Keratinocyte (primary cell): ENCODE results near the gene MMP24. TPM values are rescaled to one million over a fixed set of nuclear protein-coding genes. Genes with fewer than 3 reads are reported as not detected.

Experiments used
- DNase-seq: peaks from one replicate; pipeline ENCODE4 v3.0.0-alpha.2; 2011; ENCODE audit warnings: low read depth, missing footprints, low spot score
- FAIRE-seq: peaks from 2 replicates; lab custom pipeline; 2011; peaks lifted over from hg19 to GRCh38; lab: Jason Lieb, UNC
- H2AFZ ChIP-seq: 2 replicates; pipeline ENCODE4 v1.6.0; 2012; ENCODE audit warnings: low read length, control low read depth, inconsistent platforms; ENCODE audit not compliant: control insufficient read depth
- H3K27ac ChIP-seq: 2 replicates; pipeline ENCODE4 v1.5.1; 2011; ENCODE audit warnings: low read length; ENCODE audit not compliant: control insufficient read depth, insufficient read depth
- H3K27me3 ChIP-seq: 3 replicates; pipeline ENCODE4 v1.6.0; 2011; ENCODE audit warnings: low read length; ENCODE audit not compliant: control insufficient read depth, insufficient read depth; ENCODE audit errors: extremely low read depth
- H3K36me3 ChIP-seq, 2 experiments: 2 replicates in 1 of 2; 3 replicates in 1 of 2; pipeline ENCODE4 v1.5.1; 2011; ENCODE audit warnings: low read length in 2 of 2, mild to moderate bottlenecking in 1 of 2; ENCODE audit not compliant: control insufficient read depth in 2 of 2, insufficient read depth in 2 of 2; ENCODE audit errors: extremely low read depth in 1 of 2
- H3K4me1 ChIP-seq: 3 replicates; pipeline ENCODE4 v1.5.1; 2011; ENCODE audit warnings: low read length; ENCODE audit not compliant: control insufficient read depth, insufficient read depth; ENCODE audit errors: extremely low read depth
- H3K4me2 ChIP-seq: 3 replicates; pipeline ENCODE4 v1.6.0; 2011; ENCODE audit warnings: low read depth, low read length; ENCODE audit not compliant: control insufficient read depth, insufficient read depth; ENCODE audit errors: extremely low read depth
- H3K4me3 ChIP-seq, 3 experiments: fragments of 200-600 bp in 1 of 3; sonication (generic) in 1 of 3; 2 replicates in 2 of 3; 3 replicates in 1 of 3; pipeline ENCODE4 v1.5.1; 2011 to 2016; ENCODE audit warnings: low read length in 3 of 3, mild to moderate bottlenecking in 3 of 3, control low read depth in 2 of 3, inconsistent platforms in 1 of 3, low read depth in 1 of 3, mixed read lengths in 1 of 3, mixed run types in 1 of 3, moderate library complexity in 1 of 3; ENCODE audit not compliant: control insufficient read depth in 2 of 3, insufficient read depth in 2 of 3; ENCODE audit errors: extremely low read depth in 1 of 3
- H3K79me2 ChIP-seq: 2 replicates; pipeline ENCODE4 v1.6.0; 2012; ENCODE audit warnings: low read length; ENCODE audit not compliant: control insufficient read depth, insufficient read depth
- H3K9ac ChIP-seq: 3 replicates; pipeline ENCODE4 v1.6.0; 2011; ENCODE audit warnings: low read length; ENCODE audit not compliant: control insufficient read depth, insufficient read depth; ENCODE audit errors: extremely low read depth
- H3K9me1 ChIP-seq: 3 replicates; pipeline ENCODE4 v1.6.0; 2011; ENCODE audit warnings: low read length; ENCODE audit not compliant: control insufficient read depth, insufficient read depth; ENCODE audit errors: extremely low read depth
- H3K9me3 ChIP-seq: 2 replicates; pipeline ENCODE4 v1.5.1; 2012; ENCODE audit warnings: low read depth, low read length; ENCODE audit not compliant: control insufficient read depth
- H4K20me1 ChIP-seq: 3 replicates; pipeline ENCODE4 v1.6.0; 2011; ENCODE audit warnings: low read length; ENCODE audit not compliant: control insufficient read depth, insufficient read depth; ENCODE audit errors: extremely low read depth
- EZH2 ChIP-seq: IDR thresholded peaks from one replicate; pipeline ENCODE4 v1.6.1; 2012; ENCODE audit warnings: inconsistent platforms, mild to moderate bottlenecking, low read length, moderate library complexity
- dilution Hi-C: fragments of 300-500 bp; cut with MboI; formaldehyde crosslinking; loops from one replicate; pipeline ENCODE4 v1.7.0; 2020; ENCODE audit warnings: low sequenced_read_pairs; ENCODE audit not compliant: extremely low pct_ligation_motif_present
- polyA plus RNA-seq, 5 experiments: library from polyadenylated mRNA; depleted of rRNA in 3 of 5; stranded (reverse) in 3 of 5; stranded (forward) in 1 of 5; unstranded in 1 of 5; fragments of >200 nt; gene quantifications; 1 replicate in 1 of 5; 2 replicates in 3 of 5; 3 replicates in 1 of 5; pipeline versions ENCODE4 v1.2.1 to v1.2.3, GENCODE V29; 2011 to 2012; ENCODE audit warnings: missing spikeins in 2 of 5, low read depth in 1 of 5, low replicate concordance in 1 of 5
- TF ChIP-seq, protein P1 (sequence below), 3 experiments: IDR thresholded peaks in 1 of 3; conservative IDR thresholded peaks in 1 of 3; optimal IDR thresholded peaks in 1 of 3; 2 replicates in 2 of 3; 3 replicates in 1 of 3; pipeline versions ENCODE3 to v1.5.1; 2011; ENCODE audit warnings: low read length in 3 of 3, mild to moderate bottlenecking in 3 of 3, moderate library complexity in 2 of 3, control low read depth in 1 of 3, inconsistent platforms in 1 of 3; ENCODE audit not compliant: insufficient read depth in 2 of 3; ENCODE audit errors: extremely low read depth in 1 of 3

Gene MMP24
- polyA plus RNA-seq, 1 donor (not counting 4 experiments of a cell fraction or from before 2014, with no cell fraction given), result not detected

GRCh38 chr20:35280523-35280922 is 54.0 kb downstream of the MMP24 start:
- FAIRE-seq (no peak), DNase-seq (no peak)
- H3K4me1 ChIP-seq, result peaks cover 47% of the 10 kb centered on the region
- TF ChIP-seq EZH2, result no peak
- TF ChIP-seq, protein P1, sequence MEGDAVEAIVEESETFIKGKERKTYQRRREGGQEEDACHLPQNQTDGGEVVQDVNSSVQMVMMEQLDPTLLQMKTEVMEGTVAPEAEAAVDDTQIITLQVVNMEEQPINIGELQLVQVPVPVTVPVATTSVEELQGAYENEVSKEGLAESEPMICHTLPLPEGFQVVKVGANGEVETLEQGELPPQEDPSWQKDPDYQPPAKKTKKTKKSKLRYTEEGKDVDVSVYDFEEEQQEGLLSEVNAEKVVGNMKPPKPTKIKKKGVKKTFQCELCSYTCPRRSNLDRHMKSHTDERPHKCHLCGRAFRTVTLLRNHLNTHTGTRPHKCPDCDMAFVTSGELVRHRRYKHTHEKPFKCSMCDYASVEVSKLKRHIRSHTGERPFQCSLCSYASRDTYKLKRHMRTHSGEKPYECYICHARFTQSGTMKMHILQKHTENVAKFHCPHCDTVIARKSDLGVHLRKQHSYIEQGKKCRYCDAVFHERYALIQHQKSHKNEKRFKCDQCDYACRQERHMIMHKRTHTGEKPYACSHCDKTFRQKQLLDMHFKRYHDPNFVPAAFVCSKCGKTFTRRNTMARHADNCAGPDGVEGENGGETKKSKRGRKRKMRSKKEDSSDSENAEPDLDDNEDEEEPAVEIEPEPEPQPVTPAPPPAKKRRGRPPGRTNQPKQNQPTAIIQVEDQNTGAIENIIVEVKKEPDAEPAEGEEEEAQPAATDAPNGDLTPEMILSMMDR (optimal IDR thresholded peaks at IDR 0.05 in 1 of 3, IDR thresholded peaks at IDR 0.05 in 1 of 3, conservative IDR thresholded peaks at IDR 0.05 in 1 of 3; ENCODE audit: extremely low read depth in 1 of 3, insufficient read depth in 2 of 3, low read length in 3 of 3), result no peak
- no peak overlapping the region for H3K4me3 ChIP-seq
- peaks cover 6% of the 10 kb centered on the region for H4K20me1 ChIP-seq
- dilution Hi-C loops, result no loop called here
- no peak overlapping the region for H3K9ac ChIP-seq
- H2AFZ ChIP-seq, result no peak overlapping the region
- peak overlapping the region; percentile 65 for H3K27ac ChIP-seq
- no peaks in the 10 kb centered on the region for H3K9me3 ChIP-seq
- peaks cover 2% of the 10 kb centered on the region for H3K9me1 ChIP-seq
- no peak overlapping the region for H3K4me2 ChIP-seq
- peaks cover 50% of the 10 kb centered on the region for H3K79me2 ChIP-seq
- H3K27me3 ChIP-seq, result no peaks in the 10 kb centered on the region
- H3K36me3 ChIP-seq, result peaks cover 23 to 67% of the 10 kb centered on the region in 2 experiments

GRCh38 chr20:35281506-35282101 is 55.1 kb downstream of the MMP24 start:
- H3K9ac ChIP-seq, result no peak overlapping the region

More at GRCh38 chr20:35281506-35282101, 55.1 kb downstream of the MMP24 start:
- no peak for DNase-seq
- Histone ChIP-seq H2AFZ (no peak overlapping the region), H3K27ac (no peak overlapping the region), H3K4me3 (no peak overlapping the region), H3K4me1 (peaks cover 48% of the 10 kb centered on the region), H3K79me2 (peaks cover 46% of the 10 kb centered on the region), H4K20me1 (peaks cover 6% of the 10 kb centered on the region), H3K9me3 (no peaks in the 10 kb centered on the region), H3K27me3 (no peaks in the 10 kb centered on the region), H3K4me2 (no peak overlapping the region), H3K9me1 (peaks cover 2% of the 10 kb centered on the region), H3K36me3 (peaks cover 16 to 58% of the 10 kb centered on the region in 2 experiments)
- TF ChIP-seq, protein P1 (optimal IDR thresholded peaks at IDR 0.05 in 1 of 3, IDR thresholded peaks at IDR 0.05 in 1 of 3, conservative IDR thresholded peaks at IDR 0.05 in 1 of 3; ENCODE audit: extremely low read depth in 1 of 3, insufficient read depth in 2 of 3, low read length in 3 of 3), result no peak
- dilution Hi-C loops, result no loop called here
- FAIRE-seq, result no peak
